ENCODE measurements around the gene OSMR.

- TF ChIP-seq CTCF (IDR thresholded peaks at IDR 0.05; ENCODE audit: low read depth, low read length, poor library complexity, severe bottlenecking) (no peak), EZH2phosphoT487 (IDR thresholded peaks at IDR 0.05; ENCODE audit: borderline replicate concordance, low read length) (no peak)
These were observed 10.8 kb downstream of the OSMR start for GRCh38 chr5:38856660-38857059.
